WTC11 (cell line): ENCODE results near the gene AIF1. TPM values are rescaled to one million over a fixed set of nuclear protein-coding genes. Genes with fewer than 3 reads are reported as not detected.

Experiments
- ATAC-seq: fragments of 200-7000 bp; cut with Tn5 transposase; 2 replicates; pipeline ENCODE4 v1.10.0; 2021; ENCODE audit warnings: mild to moderate bottlenecking, moderate library complexity
- CTCF ChIA-PET: fragments of 300-600 bp; sonication (Branson Sonifier 250); formaldehyde crosslinking; loops from one replicate; lab custom pipeline; 2021; ENCODE audit warnings: antibody characterized with exemption; lab: Charles Lee
- POLR2A ChIA-PET: fragments of 350-600 bp; sonication (Branson Sonifier 250); formaldehyde crosslinking; loops from one replicate; lab custom pipeline; 2021; ENCODE audit warnings: antibody characterized with exemption; lab: Charles Lee
- DNase-seq: peaks from one replicate; pipeline ENCODE4 v3.0.0; 2021; ENCODE audit warnings: low spot score
- H3K27ac Mint-ChIP-seq: 2 replicates; pipeline ENCODE4 v1.8.0; 2021; ENCODE audit warnings: mixed read lengths
- H3K27me3 Mint-ChIP-seq: 2 replicates; pipeline ENCODE4 v1.8.0; 2021; ENCODE audit warnings: low read depth, mild to moderate bottlenecking, moderate library complexity, mixed read lengths
- H3K36me3 Mint-ChIP-seq: 2 replicates; pipeline ENCODE4 v1.8.0; 2021; ENCODE audit warnings: mixed read lengths
- H3K4me1 Mint-ChIP-seq: 2 replicates; pipeline ENCODE4 v1.8.0; 2022; ENCODE audit warnings: mixed read lengths
- H3K4me3 Mint-ChIP-seq: 2 replicates; pipeline ENCODE4 v1.8.0; 2021; ENCODE audit warnings: mild to moderate bottlenecking, moderate library complexity, mixed read lengths
- H3K9me3 Mint-ChIP-seq: 2 replicates; pipeline ENCODE4 v1.8.0; 2021; ENCODE audit warnings: mixed read lengths
- FOXJ3 ChIP-seq: sonication (generic); formaldehyde crosslinking; IDR thresholded peaks from 2 replicates; pipeline ENCODE4 v1.9.0; 2021; ENCODE audit warnings: missing genetic modification reagents, mild to moderate bottlenecking, borderline replicate concordance
- FOXK1 ChIP-seq: sonication (generic); formaldehyde crosslinking; IDR thresholded peaks from 2 replicates; pipeline ENCODE4 v1.8.0; 2022; ENCODE audit warnings: mild to moderate bottlenecking, moderate library complexity, missing genetic modification reagents
- GTF2I ChIP-seq: fragments of 250-450 bp; sonication (Bioruptor Pico); conservative IDR thresholded peaks from 2 replicates; pipeline ENCODE4 v1.4.0; 2021; ENCODE audit warnings: mild to moderate bottlenecking
- MXD4 ChIP-seq: fragments of 250-450 bp; sonication (Bioruptor Pico); IDR thresholded peaks from 2 replicates; pipeline ENCODE4 v1.8.0; 2021; ENCODE audit warnings: mild to moderate bottlenecking, moderate library complexity, borderline replicate concordance
- NFE2L1 ChIP-seq: sonication (generic); formaldehyde crosslinking; IDR thresholded peaks from 2 replicates; pipeline ENCODE4 v1.8.1; 2023; ENCODE audit warnings: missing genetic modification reagents
- TP53 ChIP-seq: sonication (generic); formaldehyde crosslinking; IDR thresholded peaks from 2 replicates; pipeline ENCODE4 v1.8.1; 2023; ENCODE audit warnings: mild to moderate bottlenecking, missing genetic modification reagents
- USF1 ChIP-seq: sonication (generic); formaldehyde crosslinking; IDR thresholded peaks from 2 replicates; pipeline ENCODE4 v1.8.0; 2022; ENCODE audit warnings: mild to moderate bottlenecking, missing genetic modification reagents
- ZNF219 ChIP-seq: sonication (generic); formaldehyde crosslinking; IDR thresholded peaks from 2 replicates; pipeline ENCODE4 v1.8.0; 2023; ENCODE audit warnings: missing genetic modification reagents, mild to moderate bottlenecking, borderline replicate concordance
- ZNF281 ChIP-seq: sonication (generic); formaldehyde crosslinking; IDR thresholded peaks from 2 replicates; pipeline ENCODE4 v1.8.0; 2023; ENCODE audit warnings: mild to moderate bottlenecking, missing genetic modification reagents
- ZNF671 ChIP-seq: fragments of 250-450 bp; sonication (Bioruptor Pico); IDR thresholded peaks from 2 replicates; pipeline ENCODE4 v1.8.0; 2021; ENCODE audit warnings: mild to moderate bottlenecking
- total RNA-seq: library from RNA; stranded (reverse); gene quantifications from 3 replicates; pipeline ENCODE4 v1.2.3, GENCODE V29; 2021
- TF ChIP-seq, protein P1 (sequence below): sonication (generic); formaldehyde crosslinking; IDR thresholded peaks from 2 replicates; pipeline ENCODE4 v1.8.0; 2022; ENCODE audit warnings: missing genetic modification reagents
- TF ChIP-seq, protein P2 (sequence below): sonication (generic); formaldehyde crosslinking; conservative IDR thresholded peaks from 2 replicates; pipeline ENCODE4 v1.8.1; 2023; ENCODE audit warnings: mild to moderate bottlenecking, low read depth, missing genetic modification reagents, moderate library complexity

AIF1 gene
- total RNA-seq, 1 experiment from 2014 or later: 5.4 TPM

GRCh38 chr6:31586008-31586407 lies 29.0 kb upstream of the AIF1 start, which contains the start of gene LST1:
Gene LST1 (plus strand): TSS chr6:31586277. CDS start chr6:31587300, 1,023 bp downstream.
- H3K27me3 Mint-ChIP-seq: peaks cover 16% of the 10 kb centered on the region
- POLR2A ChIA-PET: interaction anchor here (1.0 kb wide), 1 partner anchor 54 kb away, joined by 3 read pairs; no protein-coding TSS in a partner anchor

DNA sequence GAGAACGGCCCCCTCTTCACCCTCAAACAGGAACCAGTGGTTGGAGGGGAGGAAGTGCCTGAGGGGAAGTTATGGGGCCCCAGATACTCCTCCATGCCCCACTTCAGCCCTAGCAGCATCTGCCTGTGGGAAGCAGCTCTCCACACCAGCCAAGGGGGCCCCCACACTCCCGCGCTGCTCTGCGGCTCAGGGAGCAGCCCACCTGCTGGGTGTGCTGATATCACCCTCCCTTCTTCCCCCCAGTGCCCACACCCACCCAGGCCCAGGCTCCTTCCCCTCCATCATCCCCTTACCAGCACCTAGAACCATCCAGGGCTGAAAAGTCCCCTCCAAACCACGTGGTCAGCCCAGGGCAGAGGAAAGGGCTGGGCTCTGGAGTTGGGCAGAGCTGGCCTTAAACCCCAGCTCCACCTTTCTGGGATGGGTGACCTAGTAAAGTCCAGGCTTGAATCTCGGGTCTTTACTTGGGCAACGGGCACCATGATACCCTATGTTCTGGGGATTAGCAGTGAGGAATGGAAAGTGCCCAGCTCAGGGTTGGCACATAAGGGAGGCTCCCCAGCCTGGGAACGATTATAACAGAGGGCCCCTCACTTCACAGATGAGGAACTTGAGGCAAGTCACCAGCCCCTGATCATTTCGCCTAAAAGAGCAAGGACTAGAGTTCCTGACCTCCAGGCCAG lies 28.3 kb upstream of the AIF1 start:
- DNase-seq (no peak), ATAC-seq (no peak)
- ChIA-PET CTCF (interaction anchor here (0.9 to 15.1 kb wide), 7 partner anchors 10 to 45 kb away, joined by 4 to 293 read pairs (median 8); partner anchors contain the start of genes ATP6V1G2, DDX39B, NCR3 and TNF), POLR2A (interaction anchor here (1.0 kb wide), 1 partner anchor 54 kb away, joined by 3 read pairs; no protein-coding TSS in a partner anchor)
- H3K36me3 Mint-ChIP-seq: no peaks in the 10 kb centered on the region
- H3K9me3 Mint-ChIP-seq: no peaks in the 10 kb centered on the region
- no peak overlapping the region for H3K4me3 Mint-ChIP-seq
- no peak for TF ChIP-seq GTF2I (CRISPR knock-in tag)
- no peak for TF ChIP-seq USF1 (CRISPR knock-in tag)
- TF ChIP-seq, protein P1, sequence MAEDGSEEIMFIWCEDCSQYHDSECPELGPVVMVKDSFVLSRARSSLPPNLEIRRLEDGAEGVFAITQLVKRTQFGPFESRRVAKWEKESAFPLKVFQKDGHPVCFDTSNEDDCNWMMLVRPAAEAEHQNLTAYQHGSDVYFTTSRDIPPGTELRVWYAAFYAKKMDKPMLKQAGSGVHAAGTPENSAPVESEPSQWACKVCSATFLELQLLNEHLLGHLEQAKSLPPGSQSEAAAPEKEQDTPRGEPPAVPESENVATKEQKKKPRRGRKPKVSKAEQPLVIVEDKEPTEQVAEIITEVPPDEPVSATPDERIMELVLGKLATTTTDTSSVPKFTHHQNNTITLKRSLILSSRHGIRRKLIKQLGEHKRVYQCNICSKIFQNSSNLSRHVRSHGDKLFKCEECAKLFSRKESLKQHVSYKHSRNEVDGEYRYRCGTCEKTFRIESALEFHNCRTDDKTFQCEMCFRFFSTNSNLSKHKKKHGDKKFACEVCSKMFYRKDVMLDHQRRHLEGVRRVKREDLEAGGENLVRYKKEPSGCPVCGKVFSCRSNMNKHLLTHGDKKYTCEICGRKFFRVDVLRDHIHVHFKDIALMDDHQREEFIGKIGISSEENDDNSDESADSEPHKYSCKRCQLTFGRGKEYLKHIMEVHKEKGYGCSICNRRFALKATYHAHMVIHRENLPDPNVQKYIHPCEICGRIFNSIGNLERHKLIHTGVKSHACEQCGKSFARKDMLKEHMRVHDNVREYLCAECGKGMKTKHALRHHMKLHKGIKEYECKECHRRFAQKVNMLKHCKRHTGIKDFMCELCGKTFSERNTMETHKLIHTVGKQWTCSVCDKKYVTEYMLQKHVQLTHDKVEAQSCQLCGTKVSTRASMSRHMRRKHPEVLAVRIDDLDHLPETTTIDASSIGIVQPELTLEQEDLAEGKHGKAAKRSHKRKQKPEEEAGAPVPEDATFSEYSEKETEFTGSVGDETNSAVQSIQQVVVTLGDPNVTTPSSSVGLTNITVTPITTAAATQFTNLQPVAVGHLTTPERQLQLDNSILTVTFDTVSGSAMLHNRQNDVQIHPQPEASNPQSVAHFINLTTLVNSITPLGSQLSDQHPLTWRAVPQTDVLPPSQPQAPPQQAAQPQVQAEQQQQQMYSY (CRISPR knock-in tag): no peak
- no peak for TF ChIP-seq ZNF219 (CRISPR knock-in tag)
- TF ChIP-seq, protein P2, sequence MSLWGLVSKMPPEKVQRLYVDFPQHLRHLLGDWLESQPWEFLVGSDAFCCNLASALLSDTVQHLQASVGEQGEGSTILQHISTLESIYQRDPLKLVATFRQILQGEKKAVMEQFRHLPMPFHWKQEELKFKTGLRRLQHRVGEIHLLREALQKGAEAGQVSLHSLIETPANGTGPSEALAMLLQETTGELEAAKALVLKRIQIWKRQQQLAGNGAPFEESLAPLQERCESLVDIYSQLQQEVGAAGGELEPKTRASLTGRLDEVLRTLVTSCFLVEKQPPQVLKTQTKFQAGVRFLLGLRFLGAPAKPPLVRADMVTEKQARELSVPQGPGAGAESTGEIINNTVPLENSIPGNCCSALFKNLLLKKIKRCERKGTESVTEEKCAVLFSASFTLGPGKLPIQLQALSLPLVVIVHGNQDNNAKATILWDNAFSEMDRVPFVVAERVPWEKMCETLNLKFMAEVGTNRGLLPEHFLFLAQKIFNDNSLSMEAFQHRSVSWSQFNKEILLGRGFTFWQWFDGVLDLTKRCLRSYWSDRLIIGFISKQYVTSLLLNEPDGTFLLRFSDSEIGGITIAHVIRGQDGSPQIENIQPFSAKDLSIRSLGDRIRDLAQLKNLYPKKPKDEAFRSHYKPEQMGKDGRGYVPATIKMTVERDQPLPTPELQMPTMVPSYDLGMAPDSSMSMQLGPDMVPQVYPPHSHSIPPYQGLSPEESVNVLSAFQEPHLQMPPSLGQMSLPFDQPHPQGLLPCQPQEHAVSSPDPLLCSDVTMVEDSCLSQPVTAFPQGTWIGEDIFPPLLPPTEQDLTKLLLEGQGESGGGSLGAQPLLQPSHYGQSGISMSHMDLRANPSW: no peak
- peaks cover 9% of the 10 kb centered on the region; the same call in 1 of the 2 replicates for H3K27me3 Mint-ChIP-seq
- no peak overlapping the region for H3K27ac Mint-ChIP-seq
- peaks cover 11% of the 10 kb centered on the region for H3K4me1 Mint-ChIP-seq

More at GRCh38 chr6:31586008-31586407, 29.0 kb upstream of the AIF1 start, which contains the start of gene LST1:
- Mint-ChIP-seq H3K27ac (no peak within 1 kb of the TSS), H3K9me3 (no peaks in the 10 kb centered on the region), H3K36me3 (no peaks in the 10 kb centered on the region), H3K4me1 (peaks cover 18% of the 10 kb centered on the region), H3K4me3 (no peak within 1 kb of the TSS)
- TF ChIP-seq ZNF671 (CRISPR knock-in tag) (no peak), MXD4 (CRISPR knock-in tag) (no peak), NFE2L1 (CRISPR knock-in tag) (no peak), FOXK1 (CRISPR knock-in tag) (no peak), USF1 (CRISPR knock-in tag) (no peak), TP53 (CRISPR knock-in tag) (no peak), ZNF281 (CRISPR knock-in tag) (no peak), FOXJ3 (CRISPR knock-in tag) (no peak)
- TF ChIP-seq, protein P2: no peak
- CTCF ChIA-PET: interaction anchor here (0.5 to 15.1 kb wide), 9 partner anchors 10 to 44 kb away, joined by 3 to 293 read pairs (median 5); partner anchors contain the start of genes AIF1, ATP6V1G2, DDX39B and NCR3
- DNase-seq (no peak), ATAC-seq (no peak)
